Activated naive CD8-positive, alpha-beta T cell (primary cell): Measurements from ENCODE around the gene SIGLEC15.

Experiments
- H3K27ac Mint-ChIP-seq: one replicate; pipeline ENCODE4 v1.8.0; 2021; ENCODE audit warnings: mixed read lengths
- H3K27me3 Mint-ChIP-seq: one replicate; pipeline ENCODE4 v1.8.0; 2021; ENCODE audit warnings: mixed read lengths
- H3K36me3 Mint-ChIP-seq: one replicate; pipeline ENCODE4 v1.8.0; 2021; ENCODE audit warnings: mixed read lengths
- H3K4me1 Mint-ChIP-seq: one replicate; pipeline ENCODE4 v1.8.0; 2021; ENCODE audit warnings: low read depth, mixed read lengths
- H3K4me3 Mint-ChIP-seq: one replicate; pipeline ENCODE4 v1.8.0; 2021; ENCODE audit warnings: mild to moderate bottlenecking, mixed read lengths
- H3K9me3 Mint-ChIP-seq: one replicate; pipeline ENCODE4 v1.8.0; 2021; ENCODE audit warnings: low read depth, mixed read lengths

Gene SIGLEC15

GRCh38 chr18:45833846-45834245 lies 8.4 kb downstream of the SIGLEC15 start:
- H3K9me3 Mint-ChIP-seq, result no peaks in the 10 kb centered on the region
- no peak overlapping the region for H3K27ac Mint-ChIP-seq
- H3K27me3 Mint-ChIP-seq, result peaks cover 11% of the 10 kb centered on the region
- H3K36me3 Mint-ChIP-seq, result peaks cover 2% of the 10 kb centered on the region
- no peak overlapping the region for H3K4me3 Mint-ChIP-seq
- peaks cover 7% of the 10 kb centered on the region for H3K4me1 Mint-ChIP-seq

GRCh38 chr18:45834306-45834705 lies 8.8 kb downstream of the SIGLEC15 start:
- peaks cover 7% of the 10 kb centered on the region for H3K4me1 Mint-ChIP-seq
- no peak overlapping the region for H3K27ac Mint-ChIP-seq
- H3K4me3 Mint-ChIP-seq, result no peak overlapping the region
- peaks cover 14% of the 10 kb centered on the region for H3K27me3 Mint-ChIP-seq
- peaks cover 2% of the 10 kb centered on the region for H3K36me3 Mint-ChIP-seq
- H3K9me3 Mint-ChIP-seq, result no peaks in the 10 kb centered on the region

- H3K27me3 Mint-ChIP-seq, result peaks cover 16% of the 10 kb centered on the region
- H3K4me1 Mint-ChIP-seq, result peaks cover 7% of the 10 kb centered on the region
- H3K4me3 Mint-ChIP-seq, result no peak overlapping the region
- H3K27ac Mint-ChIP-seq, result no peak overlapping the region
- peaks cover 2% of the 10 kb centered on the region for H3K36me3 Mint-ChIP-seq
- H3K9me3 Mint-ChIP-seq, result no peaks in the 10 kb centered on the region
Measured at GRCh38 chr18:45835057-45835636, 9.7 kb downstream of the SIGLEC15 start.

- peak overlapping the region; percentile 60 for H3K4me3 Mint-ChIP-seq
- peaks cover 16% of the 10 kb centered on the region for H3K27me3 Mint-ChIP-seq
- no peaks in the 10 kb centered on the region for H3K36me3 Mint-ChIP-seq
- H3K9me3 Mint-ChIP-seq, result no peaks in the 10 kb centered on the region
- H3K27ac Mint-ChIP-seq, result no peak overlapping the region
- peaks cover 7% of the 10 kb centered on the region for H3K4me1 Mint-ChIP-seq
Measured at GRCh38 chr18:45836242-45837205, 11.0 kb downstream of the SIGLEC15 start.

- Mint-ChIP-seq H3K4me1 (peaks cover 7% of the 10 kb centered on the region), H3K4me3 (peak overlapping the region; percentile 42), H3K9me3 (no peaks in the 10 kb centered on the region), H3K36me3 (no peaks in the 10 kb centered on the region), H3K27me3 (peaks cover 16% of the 10 kb centered on the region), H3K27ac (no peak overlapping the region)
Measured at GRCh38 chr18:45837283-45838070, 12.0 kb downstream of the SIGLEC15 start.

- no peak overlapping the region for H3K27ac Mint-ChIP-seq
- H3K27me3 Mint-ChIP-seq, result peaks cover 16% of the 10 kb centered on the region
Measured at GRCh38 chr18:45838302-45839070, 13.0 kb downstream of the SIGLEC15 start.

GRCh38 chr18:45839414-45840395 lies 14.2 kb downstream of the SIGLEC15 start:
- Mint-ChIP-seq H3K9me3 (no peaks in the 10 kb centered on the region), H3K4me1 (peaks cover 7% of the 10 kb centered on the region), H3K36me3 (no peaks in the 10 kb centered on the region), H3K4me3 (no peak overlapping the region), H3K27me3 (peaks cover 16% of the 10 kb centered on the region), H3K27ac (no peak overlapping the region)

More at GRCh38 chr18:45838302-45839070, 13.0 kb downstream of the SIGLEC15 start:
- no peaks in the 10 kb centered on the region for H3K36me3 Mint-ChIP-seq
- H3K4me1 Mint-ChIP-seq, result peaks cover 7% of the 10 kb centered on the region
- H3K9me3 Mint-ChIP-seq, result no peaks in the 10 kb centered on the region
- peak overlapping the region; percentile 42 for H3K4me3 Mint-ChIP-seq

- no peak overlapping the region for H3K4me3 Mint-ChIP-seq
- peaks cover 9% of the 10 kb centered on the region for H3K4me1 Mint-ChIP-seq
- no peaks in the 10 kb centered on the region for H3K9me3 Mint-ChIP-seq
- peaks cover 11% of the 10 kb centered on the region for H3K27me3 Mint-ChIP-seq
- no peaks in the 10 kb centered on the region for H3K36me3 Mint-ChIP-seq
- no peak overlapping the region for H3K27ac Mint-ChIP-seq
Measured at GRCh38 chr18:45841060-45841764, 15.7 kb downstream of the SIGLEC15 start.

- no peak overlapping the region for H3K4me3 Mint-ChIP-seq
- no peaks in the 10 kb centered on the region for H3K36me3 Mint-ChIP-seq
- peaks cover 11% of the 10 kb centered on the region for H3K27me3 Mint-ChIP-seq
- peaks cover 7% of the 10 kb centered on the region for H3K4me1 Mint-ChIP-seq
- no peaks in the 10 kb centered on the region for H3K9me3 Mint-ChIP-seq
- no peak overlapping the region for H3K27ac Mint-ChIP-seq
Measured at GRCh38 chr18:45841765-45842442, 16.4 kb downstream of the SIGLEC15 start.

- Mint-ChIP-seq H3K9me3 (no peaks in the 10 kb centered on the region), H3K27ac (no peak overlapping the region), H3K27me3 (peaks cover 10% of the 10 kb centered on the region)
Measured at GRCh38 chr18:45843019-45843418, 17.5 kb downstream of the SIGLEC15 start.

GRCh38 chr18:45844938-45845337 lies 19.5 kb downstream of the SIGLEC15 start:
- H3K27me3 Mint-ChIP-seq, result no peaks in the 10 kb centered on the region
- H3K4me1 Mint-ChIP-seq, result peaks cover 3% of the 10 kb centered on the region
- no peak overlapping the region for H3K4me3 Mint-ChIP-seq
- no peaks in the 10 kb centered on the region for H3K36me3 Mint-ChIP-seq
- H3K27ac Mint-ChIP-seq, result no peak overlapping the region
- no peaks in the 10 kb centered on the region for H3K9me3 Mint-ChIP-seq

More at GRCh38 chr18:45843019-45843418, 17.5 kb downstream of the SIGLEC15 start:
- peaks cover 6% of the 10 kb centered on the region for H3K4me1 Mint-ChIP-seq
- no peak overlapping the region for H3K4me3 Mint-ChIP-seq
- H3K36me3 Mint-ChIP-seq, result no peaks in the 10 kb centered on the region

- Mint-ChIP-seq H3K4me3 (no peak overlapping the region), H3K9me3 (no peaks in the 10 kb centered on the region), H3K36me3 (no peaks in the 10 kb centered on the region), H3K27me3 (no peaks in the 10 kb centered on the region), H3K27ac (no peak overlapping the region), H3K4me1 (peaks cover 3% of the 10 kb centered on the region)
Measured at GRCh38 chr18:45845410-45845809, 19.9 kb downstream of the SIGLEC15 start.
